ENCODE data around the gene ADAM12.

Gene ADAM12

GRCh38 chr10:126387931-126388911 is at the start of gene ADAM12:
Gene ADAM12 (minus strand): TSS chr10:126388477. CDS start chr10:126388145, 332 bp downstream.
- no peak for DNase-seq (ENCODE audit: low read depth)

GRCh38 chr10:126437635-126438406 is 49.5 kb upstream of the ADAM12 start:
- DNase-seq (ENCODE audit: low read depth), result no peak

GRCh38 chr10:126434235-126434634 is 46.0 kb upstream of the ADAM12 start:
- no peak for DNase-seq (ENCODE audit: low read depth)

GRCh38 chr10:126433351-126433750 is 45.1 kb upstream of the ADAM12 start:
- DNase-seq (ENCODE audit: low read depth), result no peak

GRCh38 chr10:126432507-126432906 is 44.2 kb upstream of the ADAM12 start:
- DNase-seq (ENCODE audit: low read depth), result no peak

GRCh38 chr10:126431816-126432215 is 43.5 kb upstream of the ADAM12 start:
- no peak for DNase-seq (ENCODE audit: low read depth)

GRCh38 chr10:126430512-126430911 is 42.2 kb upstream of the ADAM12 start:
- DNase-seq (ENCODE audit: low read depth), result no peak

- no peak for DNase-seq (ENCODE audit: low read depth)
Measured at GRCh38 chr10:126429275-126429674, 41.0 kb upstream of the ADAM12 start.

GRCh38 chr10:126425489-126426065 is 37.3 kb upstream of the ADAM12 start:
- no peak for DNase-seq (ENCODE audit: low read depth)

- DNase-seq (ENCODE audit: low read depth), result no peak
Measured at GRCh38 chr10:126425032-126425431, 36.8 kb upstream of the ADAM12 start.

GRCh38 chr10:126423732-126424491 is 35.6 kb upstream of the ADAM12 start:
- no peak for DNase-seq (ENCODE audit: low read depth)

- no peak for DNase-seq (ENCODE audit: low read depth)
Measured at GRCh38 chr10:126422567-126422966, 34.3 kb upstream of the ADAM12 start.

GRCh38 chr10:126421756-126422256 is 33.5 kb upstream of the ADAM12 start:
- no peak for DNase-seq (ENCODE audit: low read depth)

GRCh38 chr10:126420567-126421300 is 32.5 kb upstream of the ADAM12 start:
- no peak for DNase-seq (ENCODE audit: low read depth)

- no peak for DNase-seq (ENCODE audit: low read depth)
Measured at GRCh38 chr10:126417220-126417825, 29.0 kb upstream of the ADAM12 start.

GRCh38 chr10:126409821-126410220 is 21.5 kb upstream of the ADAM12 start:
- DNase-seq (ENCODE audit: low read depth), result no peak

GRCh38 chr10:126408953-126409641 is 20.8 kb upstream of the ADAM12 start:
- no peak for DNase-seq (ENCODE audit: low read depth)

- DNase-seq (ENCODE audit: low read depth), result no peak
Measured at GRCh38 chr10:126407831-126408230, 19.6 kb upstream of the ADAM12 start.

GRCh38 chr10:126405239-126405775 is 17.0 kb upstream of the ADAM12 start:
- DNase-seq (ENCODE audit: low read depth), result no peak
